ENCODE results near the gene C12orf56.

Gene C12orf56

GRCh38 chr12:64255249-64255648, 135.3 kb downstream of the C12orf56 start:
- H4K8ac ChIP-seq (ENCODE audit: low read depth, low read length) = no peak overlapping the region
- no peaks in the 10 kb centered on the region for H3K9me3 ChIP-seq (replicated peaks in 1 of 2; ENCODE audit: control insufficient read depth in 2 of 2, insufficient read depth in 1 of 2, low read depth in 1 of 2, low read length in 2 of 2)
- no peak overlapping the region for H3K9ac ChIP-seq (ENCODE audit: low read depth, low read length, poor library complexity)
- H3K4ac ChIP-seq (ENCODE audit: low read length) = no peak overlapping the region
- no peak overlapping the region for H3K18ac ChIP-seq (ENCODE audit: low read length)
- no peak overlapping the region for H3K27ac ChIP-seq (replicated peaks; ENCODE audit: low read length)
- no peaks in the 10 kb centered on the region for H3K36me3 ChIP-seq (replicated peaks in 1 of 2; ENCODE audit: control insufficient read depth in 2 of 2, insufficient read depth in 2 of 2, low read length in 2 of 2)
- H2AK5ac ChIP-seq (ENCODE audit: low read depth, low read length) = no peak overlapping the region
- WGBS, 2 donors (ENCODE audit: extremely low coverage in 2 of 2, insufficient read length in 2 of 2, insufficient replicate concordance in 1 of 2) = no CpG with 5 or more reads among the region's 4 CpGs
- no peak overlapping the region for H2BK5ac ChIP-seq (ENCODE audit: low read length)
- H2BK120ac ChIP-seq (ENCODE audit: low read depth, low read length) = no peak overlapping the region
- no peak overlapping the region for H2BK12ac ChIP-seq (ENCODE audit: low read length)
- no peaks in the 10 kb centered on the region for H3K27me3 ChIP-seq (ENCODE audit: control insufficient read depth in 3 of 3, insufficient read depth in 3 of 3, low read depth in 1 of 3, low read length in 3 of 3)
- H2AFZ ChIP-seq (ENCODE audit: low read length) = no peak overlapping the region
- no peaks in the 10 kb centered on the region for H3K79me1 ChIP-seq (ENCODE audit: low read depth, low read length)
- H2BK15ac ChIP-seq (ENCODE audit: low read length) = no peak overlapping the region
- no peak overlapping the region for H3K4me3 ChIP-seq (ENCODE audit: low read length in 2 of 2)
- H3K4me1 ChIP-seq (ENCODE audit: control insufficient read depth in 2 of 2, insufficient read depth in 1 of 2, low read depth in 1 of 2, low read length in 2 of 2) = no peaks in the 10 kb centered on the region
- no peak overlapping the region for H3K23ac ChIP-seq (ENCODE audit: low read depth, low read length, poor library complexity)
- no peak overlapping the region for H3K4me2 ChIP-seq (ENCODE audit: insufficient read depth, low read length, poor library complexity, severe bottlenecking)
- H3K14ac ChIP-seq (ENCODE audit: low read length) = no peak overlapping the region
- DNase-seq (ENCODE audit: low spot score) = no peak
- H4K91ac ChIP-seq (ENCODE audit: low read depth, low read length, poor library complexity) = no peak overlapping the region

- H3K4ac ChIP-seq (ENCODE audit: low read length) = no peak overlapping the region
- H2BK5ac ChIP-seq (ENCODE audit: low read length) = no peak overlapping the region
- no peak overlapping the region for H3K18ac ChIP-seq (ENCODE audit: low read length)
- H3K14ac ChIP-seq (ENCODE audit: low read length) = no peak overlapping the region
- no peak overlapping the region for H4K8ac ChIP-seq (ENCODE audit: low read depth, low read length)
- H4K91ac ChIP-seq (ENCODE audit: low read depth, low read length, poor library complexity) = no peak overlapping the region
- no peak overlapping the region for H3K9ac ChIP-seq (ENCODE audit: low read depth, low read length, poor library complexity)
- no peak overlapping the region for H3K4me3 ChIP-seq (ENCODE audit: low read length in 2 of 2)
- no peaks in the 10 kb centered on the region for H3K27me3 ChIP-seq (ENCODE audit: control insufficient read depth in 3 of 3, insufficient read depth in 3 of 3, low read depth in 1 of 3, low read length in 3 of 3)
- no peak overlapping the region for H2BK15ac ChIP-seq (ENCODE audit: low read length)
- H3K36me3 ChIP-seq (replicated peaks in 1 of 2; ENCODE audit: control insufficient read depth in 2 of 2, insufficient read depth in 2 of 2, low read length in 2 of 2) = no peaks in the 10 kb centered on the region
- no peaks in the 10 kb centered on the region for H3K4me1 ChIP-seq (ENCODE audit: control insufficient read depth in 2 of 2, insufficient read depth in 1 of 2, low read depth in 1 of 2, low read length in 2 of 2)
- H3K79me1 ChIP-seq (ENCODE audit: low read depth, low read length) = no peaks in the 10 kb centered on the region
- no peak overlapping the region for H2BK12ac ChIP-seq (ENCODE audit: low read length)
- H3K9me3 ChIP-seq (replicated peaks in 1 of 2; ENCODE audit: control insufficient read depth in 2 of 2, insufficient read depth in 1 of 2, low read depth in 1 of 2, low read length in 2 of 2) = no peaks in the 10 kb centered on the region
- DNase-seq (ENCODE audit: low spot score) = no peak
- no peak overlapping the region for H2AFZ ChIP-seq (ENCODE audit: low read length)
- no peak overlapping the region for H3K23ac ChIP-seq (ENCODE audit: low read depth, low read length, poor library complexity)
- no peak overlapping the region for H3K27ac ChIP-seq (replicated peaks; ENCODE audit: low read length)
- WGBS, 2 donors (ENCODE audit: extremely low coverage in 2 of 2, insufficient read length in 2 of 2, insufficient replicate concordance in 1 of 2) = no CpG with 5 or more reads among the region's 1 CpG
- no peak overlapping the region for H3K4me2 ChIP-seq (ENCODE audit: insufficient read depth, low read length, poor library complexity, severe bottlenecking)
- no peak overlapping the region for H2BK120ac ChIP-seq (ENCODE audit: low read depth, low read length)
- no peak overlapping the region for H2AK5ac ChIP-seq (ENCODE audit: low read depth, low read length)
Measured at GRCh38 chr12:64253356-64253755, 137.2 kb downstream of the C12orf56 start.

GRCh38 chr12:64252681-64253080, 137.9 kb downstream of the C12orf56 start:
- DNase-seq (ENCODE audit: low spot score) = no peak
- WGBS, 2 donors (ENCODE audit: extremely low coverage in 2 of 2, insufficient read length in 2 of 2, insufficient replicate concordance in 1 of 2) = no CpG with 5 or more reads among the region's 3 CpGs

DNA sequence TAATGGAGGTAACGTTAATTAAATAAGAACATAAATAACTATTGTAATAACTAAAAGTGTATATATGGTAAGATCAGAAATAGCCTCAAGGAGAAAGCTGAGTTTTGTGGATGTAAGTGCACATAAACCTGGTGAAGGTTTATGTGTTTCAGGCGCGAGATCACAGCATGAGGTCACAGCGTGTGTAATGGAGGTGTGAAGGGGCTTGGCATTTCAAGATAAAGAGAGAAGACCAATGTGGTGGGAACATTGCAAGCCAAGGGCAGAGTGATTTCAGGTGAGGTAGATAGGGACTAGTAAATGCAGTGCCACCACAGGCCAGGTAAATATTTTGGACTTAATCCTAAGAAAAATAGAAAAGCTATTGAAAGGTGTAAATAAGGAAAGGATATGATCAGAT, 146.7 kb downstream of the C12orf56 start:
- no CpG with 5 or more reads among the region's 4 CpGs for WGBS, 2 donors (ENCODE audit: extremely low coverage in 2 of 2, insufficient read length in 2 of 2, insufficient replicate concordance in 1 of 2)
- Histone ChIP-seq H2BK120ac (ENCODE audit: low read depth, low read length) (no peak overlapping the region), H2AK5ac (ENCODE audit: low read depth, low read length) (no peak overlapping the region), H2BK12ac (ENCODE audit: low read length) (no peak overlapping the region), H3K79me1 (ENCODE audit: low read depth, low read length) (no peaks in the 10 kb centered on the region), H2AFZ (ENCODE audit: low read length) (no peak overlapping the region), H3K18ac (ENCODE audit: low read length) (no peak overlapping the region), H3K23ac (ENCODE audit: low read depth, low read length, poor library complexity) (no peak overlapping the region), H3K4me2 (ENCODE audit: insufficient read depth, low read length, poor library complexity, severe bottlenecking) (no peak overlapping the region), H3K4ac (ENCODE audit: low read length) (no peak overlapping the region), H4K8ac (ENCODE audit: low read depth, low read length) (no peak overlapping the region), H3K14ac (ENCODE audit: low read length) (no peak overlapping the region), H3K4me1 (ENCODE audit: control insufficient read depth in 2 of 2, insufficient read depth in 1 of 2, low read depth in 1 of 2, low read length in 2 of 2) (no peaks in the 10 kb centered on the region), H3K36me3 (replicated peaks in 1 of 2; ENCODE audit: control insufficient read depth in 2 of 2, insufficient read depth in 2 of 2, low read length in 2 of 2) (no peaks in the 10 kb centered on the region), H4K91ac (ENCODE audit: low read depth, low read length, poor library complexity) (no peak overlapping the region), H2BK5ac (ENCODE audit: low read length) (no peak overlapping the region), H3K27me3 (ENCODE audit: control insufficient read depth in 3 of 3, insufficient read depth in 3 of 3, low read depth in 1 of 3, low read length in 3 of 3) (no peaks in the 10 kb centered on the region), H3K9ac (ENCODE audit: low read depth, low read length, poor library complexity) (no peak overlapping the region), H3K27ac (replicated peaks; ENCODE audit: low read length) (no peak overlapping the region), H3K4me3 (ENCODE audit: low read length in 2 of 2) (no peak overlapping the region), H3K9me3 (replicated peaks in 1 of 2; ENCODE audit: control insufficient read depth in 2 of 2, insufficient read depth in 1 of 2, low read depth in 1 of 2, low read length in 2 of 2) (no peaks in the 10 kb centered on the region), H2BK15ac (ENCODE audit: low read length) (no peak overlapping the region)
- DNase-seq (ENCODE audit: low spot score) = no peak

More at GRCh38 chr12:64252681-64253080, 137.9 kb downstream of the C12orf56 start:
- H4K8ac ChIP-seq (ENCODE audit: low read depth, low read length) = no peak overlapping the region
- no peak overlapping the region for H3K4me3 ChIP-seq (ENCODE audit: low read length in 2 of 2)
- no peak overlapping the region for H2AFZ ChIP-seq (ENCODE audit: low read length)
- no peaks in the 10 kb centered on the region for H3K79me1 ChIP-seq (ENCODE audit: low read depth, low read length)
- H3K27ac ChIP-seq (replicated peaks; ENCODE audit: low read length) = no peak overlapping the region
- no peak overlapping the region for H3K9ac ChIP-seq (ENCODE audit: low read depth, low read length, poor library complexity)
- no peak overlapping the region for H3K23ac ChIP-seq (ENCODE audit: low read depth, low read length, poor library complexity)
- no peak overlapping the region for H2BK5ac ChIP-seq (ENCODE audit: low read length)
- H3K27me3 ChIP-seq (ENCODE audit: control insufficient read depth in 3 of 3, insufficient read depth in 3 of 3, low read depth in 1 of 3, low read length in 3 of 3) = no peaks in the 10 kb centered on the region
- H3K9me3 ChIP-seq (replicated peaks in 1 of 2; ENCODE audit: control insufficient read depth in 2 of 2, insufficient read depth in 1 of 2, low read depth in 1 of 2, low read length in 2 of 2) = no peaks in the 10 kb centered on the region
- H3K4me2 ChIP-seq (ENCODE audit: insufficient read depth, low read length, poor library complexity, severe bottlenecking) = no peak overlapping the region
- H2BK12ac ChIP-seq (ENCODE audit: low read length) = no peak overlapping the region
- H2BK120ac ChIP-seq (ENCODE audit: low read depth, low read length) = no peak overlapping the region
- no peak overlapping the region for H3K14ac ChIP-seq (ENCODE audit: low read length)
- H3K4ac ChIP-seq (ENCODE audit: low read length) = no peak overlapping the region
- H3K4me1 ChIP-seq (ENCODE audit: control insufficient read depth in 2 of 2, insufficient read depth in 1 of 2, low read depth in 1 of 2, low read length in 2 of 2) = no peaks in the 10 kb centered on the region
- no peak overlapping the region for H3K18ac ChIP-seq (ENCODE audit: low read length)
- H2BK15ac ChIP-seq (ENCODE audit: low read length) = no peak overlapping the region
- no peaks in the 10 kb centered on the region for H3K36me3 ChIP-seq (replicated peaks in 1 of 2; ENCODE audit: control insufficient read depth in 2 of 2, insufficient read depth in 2 of 2, low read length in 2 of 2)
- no peak overlapping the region for H4K91ac ChIP-seq (ENCODE audit: low read depth, low read length, poor library complexity)
- H2AK5ac ChIP-seq (ENCODE audit: low read depth, low read length) = no peak overlapping the region
